Measurements from ENCODE around the gene FIZ1.
A peak's percentile ranks its signal among the peaks of the same experiment; 100 is the strongest.

FIZ1 gene

DNA sequence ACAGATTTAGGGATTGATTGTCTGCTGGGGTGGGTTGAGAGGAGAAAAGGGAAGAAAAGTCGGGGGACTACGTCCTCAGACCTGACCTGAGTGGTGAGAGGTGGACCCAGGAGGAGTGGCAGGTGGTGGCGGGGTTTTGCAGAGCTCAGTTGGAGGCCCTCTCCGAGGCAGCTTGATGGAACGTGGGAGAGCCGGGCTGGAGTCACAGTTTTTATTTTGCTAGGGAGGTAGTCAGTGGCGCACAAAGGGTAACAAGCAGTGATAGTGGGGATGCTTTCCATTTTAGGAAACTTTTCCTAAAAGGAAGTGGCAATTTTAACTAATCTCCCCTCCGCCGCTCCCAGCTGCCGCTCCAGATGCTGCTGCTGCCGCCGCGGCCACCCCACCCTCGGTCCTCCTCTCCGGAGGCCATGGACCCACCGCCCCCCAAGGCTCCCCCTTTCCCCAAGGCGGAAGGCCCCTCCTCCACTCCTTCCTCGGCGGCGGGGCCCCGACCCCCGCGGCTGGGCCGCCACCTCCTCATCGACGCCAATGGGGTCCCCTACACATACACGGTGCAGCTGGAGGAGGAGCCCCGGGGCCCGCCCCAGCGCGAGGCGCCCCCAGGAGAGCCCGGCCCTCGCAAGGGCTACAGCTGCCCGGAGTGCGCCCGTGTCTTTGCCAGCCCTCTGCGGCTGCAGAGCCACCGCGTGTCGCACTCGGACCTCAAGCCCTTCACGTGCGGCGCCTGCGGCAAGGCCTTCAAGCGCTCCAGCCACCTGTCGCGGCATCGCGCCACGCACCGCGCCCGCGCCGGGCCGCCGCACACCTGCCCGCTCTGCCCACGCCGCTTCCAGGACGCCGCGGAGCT is 43.1 kb upstream of the FIZ1 start (continued):
- TF ChIP-seq GLIS2 (tag by site-specific recombination; IDR thresholded peaks at IDR 0.05) (peak; percentile 73), GLIS1 (tag by site-specific recombination; IDR thresholded peaks at IDR 0.05) (peak; percentile 87), ZFHX2 (tag by site-specific recombination; conservative IDR thresholded peaks at IDR 0.05) (0 out of 2 replicates have a peak, but pooled peaks have one; percentile 14), ZNF266 (tag by site-specific recombination; IDR thresholded peaks at IDR 0.05; ENCODE audit: low read depth) (no peak), ZNF514 (tag by site-specific recombination; IDR thresholded peaks at IDR 0.05) (no peak)
- TF ChIP-seq, protein P1, sequence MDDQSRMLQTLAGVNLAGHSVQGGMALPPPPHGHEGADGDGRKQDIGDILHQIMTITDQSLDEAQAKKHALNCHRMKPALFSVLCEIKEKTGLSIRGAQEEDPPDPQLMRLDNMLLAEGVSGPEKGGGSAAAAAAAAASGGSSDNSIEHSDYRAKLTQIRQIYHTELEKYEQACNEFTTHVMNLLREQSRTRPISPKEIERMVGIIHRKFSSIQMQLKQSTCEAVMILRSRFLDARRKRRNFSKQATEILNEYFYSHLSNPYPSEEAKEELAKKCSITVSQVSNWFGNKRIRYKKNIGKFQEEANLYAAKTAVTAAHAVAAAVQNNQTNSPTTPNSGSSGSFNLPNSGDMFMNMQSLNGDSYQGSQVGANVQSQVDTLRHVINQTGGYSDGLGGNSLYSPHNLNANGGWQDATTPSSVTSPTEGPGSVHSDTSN (CRISPR knock-in tag; IDR thresholded peaks at IDR 0.05): 0 out of 2 replicates have a peak, but pooled peaks have one; percentile 61

DNA sequence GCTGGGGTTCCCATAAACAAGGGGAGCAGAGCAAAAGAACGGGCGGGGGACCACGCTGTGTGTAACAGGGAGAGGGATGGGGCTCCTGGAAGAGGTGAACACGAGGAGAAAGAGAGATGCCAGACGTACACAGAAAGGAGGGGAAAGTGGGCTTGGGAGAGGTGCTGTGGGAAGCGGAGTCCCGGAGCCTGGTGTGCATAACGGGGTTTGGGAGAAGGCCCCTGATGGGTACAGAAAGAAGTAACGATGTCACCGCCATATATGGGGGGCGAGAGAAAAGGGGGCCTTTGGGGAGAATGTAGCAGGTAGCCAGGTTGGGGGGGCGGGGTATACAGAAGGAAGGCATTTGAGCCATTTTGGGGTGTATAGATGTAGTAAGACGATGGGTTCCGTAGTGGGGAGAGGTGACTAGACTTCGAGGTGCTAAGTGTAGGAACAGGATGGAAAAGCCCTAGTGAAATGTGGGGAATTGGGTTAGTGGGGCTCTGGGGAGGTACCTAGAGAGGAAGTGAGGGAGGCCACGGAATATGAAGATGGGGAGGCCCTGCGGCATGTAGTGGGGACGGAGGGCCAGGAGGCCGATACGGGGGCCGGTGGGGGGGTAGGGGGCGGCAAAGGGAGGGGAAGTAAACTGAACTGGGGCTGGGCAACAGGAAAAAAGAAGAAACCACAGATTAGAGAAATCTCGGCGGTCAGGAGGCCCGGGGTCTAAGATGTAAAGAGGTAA is 42.3 kb upstream of the FIZ1 start:
- peak overlapping the region; percentile 61 for H3K4me3 ChIP-seq (ENCODE audit: low read depth, low read length)
- H3K9me3 ChIP-seq (ENCODE audit: control insufficient read depth, insufficient read depth, low read depth, low read length): no peaks in the 10 kb centered on the region
- peaks cover 20% of the 10 kb centered on the region for H3K4me1 ChIP-seq (ENCODE audit: control insufficient read depth, insufficient read depth, low read length)
- ChIA-PET POLR2A (interaction anchor here (0.6 to 2.2 kb wide), 6 partner anchors 9 to 43 kb away, joined by 3 to 36 read pairs (median 4); partner anchors contain the start of genes FIZ1, U2AF2 and ZNF784), CTCF (interaction anchor here (0.9 to 1.9 kb wide), 3 partner anchors 9 to 52 kb away, joined by 4 to 8 read pairs (median 5); no protein-coding TSS in a partner anchor)
- H3K27ac ChIP-seq (ENCODE audit: extremely low read depth, low read depth, low read length): peak overlapping the region; percentile 96
- H3K36me3 ChIP-seq (ENCODE audit: control insufficient read depth in 2 of 2, insufficient read depth in 1 of 2, low read length in 2 of 2): peaks cover 17 to 29% of the 10 kb centered on the region in 2 experiments; a peak in 2 of 3 replicates
- TF ChIP-seq ZNF302 (tag by site-specific recombination; IDR thresholded peaks at IDR 0.05; ENCODE audit: low read depth) (no peak), ZNF558 (tag by site-specific recombination; IDR thresholded peaks at IDR 0.05) (no peak), KLF9 (tag by site-specific recombination; IDR thresholded peaks at IDR 0.05; ENCODE audit: low read depth) (0 out of 2 replicates have a peak, but pooled peaks have one; percentile 6), KLF1 (tag by site-specific recombination; IDR thresholded peaks at IDR 0.05) (no peak), ZNF311 (tag by site-specific recombination; IDR thresholded peaks at IDR 0.05; ENCODE audit: borderline replicate concordance) (no peak), ZNF133 (tag by site-specific recombination; IDR thresholded peaks at IDR 0.05) (no peak), ZNF600 (tag by site-specific recombination; IDR thresholded peaks at IDR 0.05) (peak; percentile 75), ZXDB (tag by site-specific recombination; IDR thresholded peaks at IDR 0.05) (peak; percentile 63), ZNF521 (tag by site-specific recombination; IDR thresholded peaks at IDR 0.05) (no peak), WT1 (tag by site-specific recombination; IDR thresholded peaks at IDR 0.05) (peak; percentile 36; the same call in 1 of the 2 replicates)
- TF ChIP-seq, protein P2, sequence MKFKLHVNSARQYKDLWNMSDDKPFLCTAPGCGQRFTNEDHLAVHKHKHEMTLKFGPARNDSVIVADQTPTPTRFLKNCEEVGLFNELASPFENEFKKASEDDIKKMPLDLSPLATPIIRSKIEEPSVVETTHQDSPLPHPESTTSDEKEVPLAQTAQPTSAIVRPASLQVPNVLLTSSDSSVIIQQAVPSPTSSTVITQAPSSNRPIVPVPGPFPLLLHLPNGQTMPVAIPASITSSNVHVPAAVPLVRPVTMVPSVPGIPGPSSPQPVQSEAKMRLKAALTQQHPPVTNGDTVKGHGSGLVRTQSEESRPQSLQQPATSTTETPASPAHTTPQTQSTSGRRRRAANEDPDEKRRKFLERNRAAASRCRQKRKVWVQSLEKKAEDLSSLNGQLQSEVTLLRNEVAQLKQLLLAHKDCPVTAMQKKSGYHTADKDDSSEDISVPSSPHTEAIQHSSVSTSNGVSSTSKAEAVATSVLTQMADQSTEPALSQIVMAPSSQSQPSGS (tag by site-specific recombination; IDR thresholded peaks at IDR 0.05; ENCODE audit: low read depth): no peak
- TF ChIP-seq, protein P3, sequence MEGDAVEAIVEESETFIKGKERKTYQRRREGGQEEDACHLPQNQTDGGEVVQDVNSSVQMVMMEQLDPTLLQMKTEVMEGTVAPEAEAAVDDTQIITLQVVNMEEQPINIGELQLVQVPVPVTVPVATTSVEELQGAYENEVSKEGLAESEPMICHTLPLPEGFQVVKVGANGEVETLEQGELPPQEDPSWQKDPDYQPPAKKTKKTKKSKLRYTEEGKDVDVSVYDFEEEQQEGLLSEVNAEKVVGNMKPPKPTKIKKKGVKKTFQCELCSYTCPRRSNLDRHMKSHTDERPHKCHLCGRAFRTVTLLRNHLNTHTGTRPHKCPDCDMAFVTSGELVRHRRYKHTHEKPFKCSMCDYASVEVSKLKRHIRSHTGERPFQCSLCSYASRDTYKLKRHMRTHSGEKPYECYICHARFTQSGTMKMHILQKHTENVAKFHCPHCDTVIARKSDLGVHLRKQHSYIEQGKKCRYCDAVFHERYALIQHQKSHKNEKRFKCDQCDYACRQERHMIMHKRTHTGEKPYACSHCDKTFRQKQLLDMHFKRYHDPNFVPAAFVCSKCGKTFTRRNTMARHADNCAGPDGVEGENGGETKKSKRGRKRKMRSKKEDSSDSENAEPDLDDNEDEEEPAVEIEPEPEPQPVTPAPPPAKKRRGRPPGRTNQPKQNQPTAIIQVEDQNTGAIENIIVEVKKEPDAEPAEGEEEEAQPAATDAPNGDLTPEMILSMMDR (tag by site-specific recombination; IDR thresholded peaks at IDR 0.05): peak; percentile 7; the same call in 1 of the 2 replicates
- TF ChIP-seq, protein P4, sequence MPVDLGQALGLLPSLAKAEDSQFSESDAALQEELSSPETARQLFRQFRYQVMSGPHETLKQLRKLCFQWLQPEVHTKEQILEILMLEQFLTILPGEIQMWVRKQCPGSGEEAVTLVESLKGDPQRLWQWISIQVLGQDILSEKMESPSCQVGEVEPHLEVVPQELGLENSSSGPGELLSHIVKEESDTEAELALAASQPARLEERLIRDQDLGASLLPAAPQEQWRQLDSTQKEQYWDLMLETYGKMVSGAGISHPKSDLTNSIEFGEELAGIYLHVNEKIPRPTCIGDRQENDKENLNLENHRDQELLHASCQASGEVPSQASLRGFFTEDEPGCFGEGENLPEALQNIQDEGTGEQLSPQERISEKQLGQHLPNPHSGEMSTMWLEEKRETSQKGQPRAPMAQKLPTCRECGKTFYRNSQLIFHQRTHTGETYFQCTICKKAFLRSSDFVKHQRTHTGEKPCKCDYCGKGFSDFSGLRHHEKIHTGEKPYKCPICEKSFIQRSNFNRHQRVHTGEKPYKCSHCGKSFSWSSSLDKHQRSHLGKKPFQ (tag by site-specific recombination; IDR thresholded peaks at IDR 0.05): no peak
- TF ChIP-seq, protein P5, sequence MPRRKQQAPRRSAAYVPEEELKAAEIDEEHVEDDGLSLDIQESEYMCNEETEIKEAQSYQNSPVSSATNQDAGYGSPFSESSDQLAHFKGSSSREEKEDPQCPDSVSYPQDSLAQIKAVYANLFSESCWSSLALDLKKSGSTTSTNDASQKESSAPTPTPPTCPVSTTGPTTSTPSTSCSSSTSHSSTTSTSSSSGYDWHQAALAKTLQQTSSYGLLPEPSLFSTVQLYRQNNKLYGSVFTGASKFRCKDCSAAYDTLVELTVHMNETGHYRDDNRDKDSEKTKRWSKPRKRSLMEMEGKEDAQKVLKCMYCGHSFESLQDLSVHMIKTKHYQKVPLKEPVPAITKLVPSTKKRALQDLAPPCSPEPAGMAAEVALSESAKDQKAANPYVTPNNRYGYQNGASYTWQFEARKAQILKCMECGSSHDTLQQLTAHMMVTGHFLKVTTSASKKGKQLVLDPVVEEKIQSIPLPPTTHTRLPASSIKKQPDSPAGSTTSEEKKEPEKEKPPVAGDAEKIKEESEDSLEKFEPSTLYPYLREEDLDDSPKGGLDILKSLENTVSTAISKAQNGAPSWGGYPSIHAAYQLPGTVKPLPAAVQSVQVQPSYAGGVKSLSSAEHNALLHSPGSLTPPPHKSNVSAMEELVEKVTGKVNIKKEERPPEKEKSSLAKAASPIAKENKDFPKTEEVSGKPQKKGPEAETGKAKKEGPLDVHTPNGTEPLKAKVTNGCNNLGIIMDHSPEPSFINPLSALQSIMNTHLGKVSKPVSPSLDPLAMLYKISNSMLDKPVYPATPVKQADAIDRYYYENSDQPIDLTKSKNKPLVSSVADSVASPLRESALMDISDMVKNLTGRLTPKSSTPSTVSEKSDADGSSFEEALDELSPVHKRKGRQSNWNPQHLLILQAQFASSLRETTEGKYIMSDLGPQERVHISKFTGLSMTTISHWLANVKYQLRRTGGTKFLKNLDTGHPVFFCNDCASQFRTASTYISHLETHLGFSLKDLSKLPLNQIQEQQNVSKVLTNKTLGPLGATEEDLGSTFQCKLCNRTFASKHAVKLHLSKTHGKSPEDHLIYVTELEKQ (tag by site-specific recombination; IDR thresholded peaks at IDR 0.05; ENCODE audit: borderline replicate concordance): no peak

Data from HEK293 (cell line).